Measurements from ENCODE around the gene LRRTM1.

The LRRTM1 gene

DNA sequence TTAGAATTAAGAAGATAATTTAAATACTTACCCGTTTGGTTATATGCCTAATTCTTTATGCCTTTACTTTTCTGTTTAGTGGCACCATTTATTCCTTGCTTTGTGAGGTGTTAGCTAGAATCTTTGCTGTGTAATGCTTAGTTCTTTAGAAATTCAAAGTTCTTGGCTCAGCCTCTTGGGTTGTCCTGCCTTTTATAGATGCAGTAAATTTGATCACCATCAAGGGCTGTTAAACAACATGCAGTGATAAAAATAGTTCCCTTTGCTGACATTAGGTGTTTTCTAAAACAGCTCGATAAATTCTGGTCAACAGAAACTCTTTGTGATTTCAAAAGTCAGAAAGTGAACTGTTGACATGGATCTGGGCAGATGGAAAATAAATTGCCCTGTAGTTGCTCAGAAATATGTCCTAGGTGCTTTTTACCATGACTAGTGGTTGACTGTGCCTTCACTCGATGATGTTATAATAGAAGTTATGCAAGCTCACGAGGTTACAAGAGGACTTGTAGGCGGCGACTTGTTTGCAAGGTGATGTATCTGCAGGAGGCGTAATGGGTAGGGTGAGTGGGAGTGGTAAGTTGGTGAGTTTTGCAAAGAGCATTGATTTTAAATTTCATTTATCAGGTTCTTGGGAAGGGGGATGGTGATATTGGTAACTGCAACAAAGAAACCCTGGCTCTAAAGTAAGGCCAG is 52.1 kb downstream of the LRRTM1 start:
- DNase-seq (ENCODE audit: insufficient read length, low spot score): no peak
- FAIRE-seq: no peak

Measured in HTR-8/SVneo (cell line).